ENCODE results near the gene EXOC2. TPM values are rescaled to one million over a fixed set of nuclear protein-coding genes. Genes with fewer than 3 reads are reported as not detected.

EXOC2 gene
- total and polyA plus RNA-seq, 10 of the 15 experiments (the other 5 are each of a cell fraction or from before 2014, with no cell fraction given) = 8.7 to 32.8 (median 20.7) TPM

GRCh38 chr6:610882-611281 lies 82.1 kb downstream of the EXOC2 start (continued):
- no peak for TF ChIP-seq E2F8 (IDR thresholded peaks at IDR 0.05; ENCODE audit: low read depth, partially characterized antibody)

- H3K4me1 ChIP-seq (ENCODE audit: control insufficient read depth, insufficient read depth, low read length) = peaks cover 8% of the 10 kb centered on the region; the same call in 1 of the 2 replicates
- ChIA-PET SMC1A (ENCODE audit: uncharacterized antibody, unreplicated experiment) (no interaction called here), POLR2A (no interaction called here), CTCF (interaction anchor here (1.6 to 1.8 kb wide), 2 partner anchors 16 to 112 kb away, joined by 4 to 6 read pairs; no protein-coding TSS in a partner anchor), RAD21 (ENCODE audit: unreplicated experiment) (no interaction called here)
- no peaks in the 10 kb centered on the region for H4K20me1 ChIP-seq (ENCODE audit: control insufficient read depth, insufficient read depth)
- no peak overlapping the region for H3K4me3 ChIP-seq
- H3K9me3 ChIP-seq (replicated peaks; ENCODE audit: control insufficient read depth, insufficient read depth, low read length) = no peaks in the 10 kb centered on the region
- no peak overlapping the region for H3K9ac ChIP-seq (ENCODE audit: control insufficient read depth, insufficient read depth, low read length)
- no peak overlapping the region for H3K4me2 ChIP-seq (ENCODE audit: control insufficient read depth, insufficient read depth)
- H3K79me2 ChIP-seq (ENCODE audit: control insufficient read depth, insufficient read depth, low read length) = no peaks in the 10 kb centered on the region
- WGBS (ENCODE audit: insufficient coverage, insufficient replicate concordance, low lambda C conversion rate, missing lambda C conversion rate) = 99% methylated on average over 4 of the region's 4 CpGs
- H3K27me3 ChIP-seq (replicated peaks in 1 of 2; ENCODE audit: control insufficient read depth in 2 of 2, insufficient read depth in 2 of 2, low read length in 1 of 2) = no peaks in the 10 kb centered on the region
- H2AFZ ChIP-seq (ENCODE audit: control insufficient read depth, low read depth, low read length) = no peak overlapping the region
- intact Hi-C loops (cut with micrococcal nuclease; ENCODE audit: unreplicated experiment) (no loop called here), in situ Hi-C loops (cut with MboI) (no loop called here)
- no peak overlapping the region for H3K27ac ChIP-seq (ENCODE audit: control insufficient read depth, insufficient read depth)
- peaks cover 0 to 3% of the 10 kb centered on the region in 2 experiments; a peak in 1 of 4 replicates for H3K36me3 ChIP-seq (ENCODE audit: control insufficient read depth in 2 of 2, insufficient read depth in 2 of 2, low read length in 1 of 2)
- no TSS peak for BruUV-seq (replicated peaks)
- ATAC-seq (no peak), DNase-seq (ENCODE audit: low read depth, low spot score) (no peak), FAIRE-seq (no peak)
- TF ChIP-seq CHD1 (IDR thresholded peaks at IDR 0.05; ENCODE audit: low read depth, low read length) (no peak), CHD2 (IDR thresholded peaks at IDR 0.05; ENCODE audit: borderline replicate concordance, low read depth, low read length) (no peak), ETV6 (conservative IDR thresholded peaks at IDR 0.05 in 1 of 2, IDR thresholded peaks at IDR 0.05 in 1 of 2; ENCODE audit: borderline replicate concordance in 1 of 2, low read depth in 1 of 2) (no peak), ZNF384 (IDR thresholded peaks at IDR 0.05; ENCODE audit: borderline replicate concordance, low read depth, low read length) (no peak), KDM1A (IDR thresholded peaks at IDR 0.05; ENCODE audit: borderline replicate concordance) (no peak), HDGF (IDR thresholded peaks at IDR 0.05) (no peak), SREBF1 (IDR thresholded peaks at IDR 0.05; ENCODE audit: low read length) (no peak), ZNF274 (IDR thresholded peaks at IDR 0.05; ENCODE audit: insufficient read depth, insufficient read length) (no peak), POLR2AphosphoS2 (IDR thresholded peaks at IDR 0.05; ENCODE audit: low read depth, low read length) (no peak), CEBPB (IDR thresholded peaks at IDR 0.05; ENCODE audit: borderline replicate concordance in 1 of 2, low read depth in 2 of 2, low read length in 2 of 2) (no peak), RBBP5 (conservative IDR thresholded peaks at IDR 0.05) (no peak), YY1 (IDR thresholded peaks at IDR 0.05; ENCODE audit: low read depth, low read length) (no peak), NFYB (IDR thresholded peaks at IDR 0.05; ENCODE audit: insufficient read depth, low read depth, low read length) (no peak), NFIC (IDR thresholded peaks at IDR 0.05; ENCODE audit: low read depth, low read length) (no peak), WRNIP1 (IDR thresholded peaks at IDR 0.05; ENCODE audit: borderline replicate concordance, low read depth, low read length) (no peak), PML (IDR thresholded peaks at IDR 0.05; ENCODE audit: low read length) (no peak), ZBTB11 (CRISPR knock-in tag; IDR thresholded peaks at IDR 0.05) (no peak), ASH2L (IDR thresholded peaks at IDR 0.05; ENCODE audit: borderline replicate concordance, low read depth) (no peak)
Measured at GRCh38 chr6:609905-610304, 83.0 kb downstream of the EXOC2 start.
